HG02885 (cell line): ENCODE measurements around the gene MYO16.

Experiments
- ATAC-seq: cut with Tn5 transposase; IDR thresholded peaks from one replicate; pipeline ENCODE4 v1.9.1; 2021; ENCODE audit warnings: mild to moderate bottlenecking; ENCODE audit not compliant: unreplicated experiment, poor library complexity

MYO16 gene

GRCh38 chr13:109160357-109160756 is 530.9 kb downstream of the MYO16 start:
- peak; percentile 7 for ATAC-seq

GRCh38 chr13:109160887-109161669 is 531.7 kb downstream of the MYO16 start:
- peak; percentile 31 for ATAC-seq

DNA sequence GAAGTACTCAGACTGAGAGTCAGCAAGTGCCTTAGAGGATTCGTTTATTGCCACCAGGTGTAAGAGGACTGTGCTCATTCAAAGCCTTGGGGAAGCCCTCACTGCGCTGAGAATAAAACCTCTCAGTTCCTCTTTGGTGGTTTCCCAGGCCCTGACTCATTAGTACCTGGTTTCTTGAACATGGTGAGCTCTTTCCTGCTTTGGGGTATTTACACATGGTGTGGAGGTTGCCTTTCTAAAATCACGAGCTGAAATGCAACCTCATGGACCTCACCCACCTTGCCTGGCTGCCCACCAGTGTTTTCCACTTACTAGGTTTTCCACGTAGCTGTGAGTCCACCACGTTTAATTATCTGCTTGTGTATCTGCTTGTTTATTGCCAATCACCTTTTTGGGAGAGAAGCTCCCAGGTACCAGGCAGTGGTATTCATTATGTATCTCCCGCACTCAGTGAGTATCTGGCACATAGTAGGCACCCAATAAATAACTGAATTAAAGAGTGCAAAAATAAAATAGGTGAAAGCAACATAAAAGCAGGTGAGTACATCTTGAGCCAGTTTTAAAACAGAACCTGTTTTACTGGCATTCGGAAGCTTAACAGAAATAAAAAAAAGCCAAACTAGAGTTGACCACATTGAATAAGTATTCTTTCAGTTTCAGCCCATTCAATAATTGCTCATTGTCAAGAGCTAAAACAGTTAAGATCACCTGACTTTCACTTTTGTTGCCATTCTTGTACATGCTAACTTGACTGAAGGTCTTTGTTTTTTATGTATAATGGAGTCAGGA is 533.0 kb downstream of the MYO16 start:
- peak; percentile 90 for ATAC-seq

GRCh38 chr13:109163037-109163379 is 533.6 kb downstream of the MYO16 start:
- ATAC-seq: peak; percentile 13

DNA sequence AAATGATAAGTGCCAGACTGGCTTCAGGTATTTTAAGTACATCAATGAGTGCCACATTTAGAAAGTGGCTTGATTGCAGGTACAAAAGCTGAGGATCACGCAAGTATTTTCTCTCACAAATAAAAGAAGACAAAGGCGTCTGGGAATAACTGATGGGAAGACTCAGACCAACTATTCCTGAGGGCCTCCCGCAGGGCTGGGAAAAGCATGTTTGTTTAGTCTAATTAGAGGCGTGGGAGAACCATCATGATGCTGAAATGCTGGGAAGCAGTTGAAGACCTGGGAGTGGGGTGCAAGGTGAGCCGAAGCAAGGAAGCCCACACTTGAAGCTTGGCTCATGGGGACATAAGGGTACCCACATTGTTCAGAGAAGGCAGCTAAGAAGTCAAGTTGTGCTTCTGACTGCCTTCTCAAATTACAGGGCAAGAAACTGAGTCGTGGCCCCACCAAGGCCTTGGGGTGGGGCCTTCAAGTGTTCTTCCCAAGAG is 536.0 kb downstream of the MYO16 start:
- no peak for ATAC-seq

DNA sequence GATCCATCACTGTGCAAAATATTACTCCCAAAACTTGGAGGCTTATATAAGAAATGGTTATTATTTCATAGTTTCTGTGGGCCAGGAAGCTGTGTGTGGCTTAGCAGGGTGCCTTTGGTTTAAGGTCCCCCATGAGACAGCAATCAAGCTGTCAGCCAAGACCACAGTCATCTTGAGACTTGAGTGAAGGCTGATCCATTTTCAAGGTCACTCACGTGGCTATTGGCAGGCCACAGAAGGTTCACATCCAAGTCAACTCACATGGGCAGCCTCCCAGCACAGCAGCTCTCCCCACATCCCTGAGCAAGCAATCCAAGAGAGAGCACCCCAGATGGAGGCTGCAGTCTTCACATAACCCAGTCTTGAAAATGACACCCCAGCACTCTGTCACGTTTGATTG is 537.4 kb downstream of the MYO16 start:
- no peak for ATAC-seq

- ATAC-seq: no peak
Measured at GRCh38 chr13:109172136-109172535, 542.7 kb downstream of the MYO16 start.

- no peak for ATAC-seq
Measured at GRCh38 chr13:109175666-109176065, 546.3 kb downstream of the MYO16 start.

DNA sequence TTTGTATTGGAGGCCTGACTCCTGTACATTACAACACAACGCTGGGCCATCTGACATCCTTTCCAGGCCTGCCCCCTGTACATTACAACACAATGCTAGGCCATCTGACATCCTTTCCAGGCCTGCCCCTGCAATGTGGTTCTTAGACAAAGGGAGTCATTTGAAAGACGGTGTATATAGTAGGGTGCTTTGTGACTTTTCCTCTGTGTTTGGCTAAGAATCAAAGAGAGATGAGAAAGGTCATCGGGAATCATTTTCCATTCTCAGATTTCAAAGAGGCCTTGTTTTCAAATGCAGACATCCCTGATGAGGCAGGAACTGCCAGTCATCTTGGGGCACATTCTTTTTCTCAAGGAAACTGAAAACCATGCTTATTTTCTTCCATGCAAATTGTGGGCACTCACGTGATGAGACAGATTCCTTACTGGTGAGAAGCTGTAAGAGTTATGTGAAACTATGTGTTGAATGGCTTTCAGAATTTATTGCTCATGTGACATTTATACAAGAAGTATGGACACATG is 551.6 kb downstream of the MYO16 start:
- ATAC-seq: no peak

GRCh38 chr13:109182777-109183465 is 553.5 kb downstream of the MYO16 start:
- ATAC-seq: no peak

DNA sequence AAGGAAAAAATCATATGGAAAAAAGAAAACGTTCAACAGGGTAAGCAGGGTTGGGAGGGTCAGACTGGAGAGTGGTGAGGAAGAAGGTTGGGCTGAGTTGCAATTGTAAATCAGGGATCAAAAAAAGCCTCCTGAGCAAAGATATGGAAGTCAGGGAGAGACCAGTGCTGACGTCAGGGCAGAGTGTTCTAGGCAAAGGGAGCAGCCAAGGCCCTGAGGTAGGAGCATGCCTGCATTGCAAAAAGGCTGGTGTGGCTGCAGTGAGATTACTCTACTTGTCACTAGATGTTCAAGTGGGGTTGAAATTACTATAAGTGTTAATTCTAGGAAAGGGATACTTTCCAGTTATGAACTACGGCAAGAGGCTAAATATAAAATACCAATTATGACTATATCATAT is 562.0 kb downstream of the MYO16 start:
- no peak for ATAC-seq

DNA sequence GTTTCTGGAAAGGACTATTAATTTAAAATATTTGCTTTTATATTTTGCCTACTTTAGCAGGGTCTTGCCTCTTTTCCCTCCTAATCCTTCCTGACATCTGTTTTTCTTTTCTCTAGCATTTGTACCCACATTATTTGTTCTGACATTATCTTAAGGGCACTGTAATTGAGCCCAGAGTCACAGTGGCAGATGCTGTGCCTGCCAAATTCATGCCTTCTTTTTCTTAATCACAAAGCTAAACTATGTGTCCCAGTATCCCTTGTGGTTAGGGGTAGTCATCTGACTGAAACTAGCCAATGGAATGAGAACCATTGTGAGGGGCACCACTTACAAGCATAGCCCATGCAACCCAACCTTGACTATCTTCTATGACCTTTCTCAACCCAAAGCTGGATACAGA is 562.9 kb downstream of the MYO16 start:
- no peak for ATAC-seq

DNA sequence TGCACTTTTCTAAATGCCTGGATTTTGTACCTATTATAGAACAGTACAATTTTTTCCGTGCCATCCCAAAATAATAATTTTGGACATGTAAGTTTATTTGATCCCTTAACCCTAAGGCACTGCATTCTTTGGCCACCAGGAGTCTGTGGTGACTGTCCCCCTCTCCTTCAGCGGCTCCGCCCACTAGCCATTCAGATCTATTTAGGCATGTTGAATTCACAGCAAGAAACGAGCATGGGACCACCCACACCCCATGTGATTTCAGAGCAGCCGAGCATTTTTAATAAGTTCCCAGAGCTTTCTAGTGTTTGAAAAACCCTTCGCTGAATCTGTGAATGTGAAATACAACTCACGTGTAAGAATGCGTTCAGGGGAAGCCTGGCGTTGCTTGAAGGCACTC is 567.5 kb downstream of the MYO16 start:
- no peak for ATAC-seq

DNA sequence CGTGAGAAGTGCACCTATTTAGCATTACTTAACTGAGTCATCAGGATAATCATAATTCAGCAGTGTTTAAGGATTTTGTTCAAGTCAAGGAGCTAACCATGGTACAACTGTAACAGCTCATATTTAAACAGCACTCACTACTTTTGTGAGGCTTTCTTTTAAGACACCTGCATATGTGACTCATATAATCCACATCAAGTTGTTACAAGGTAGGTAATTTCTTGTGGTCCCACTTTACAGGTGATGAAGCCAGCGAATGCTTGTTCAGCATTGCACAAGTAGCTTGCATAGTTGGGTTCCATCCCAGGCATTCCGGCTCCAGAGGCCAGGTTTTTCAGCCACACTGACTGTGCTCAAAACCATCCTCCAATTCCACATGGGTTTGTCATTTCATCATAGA is 569.2 kb downstream of the MYO16 start:
- no peak for ATAC-seq

DNA sequence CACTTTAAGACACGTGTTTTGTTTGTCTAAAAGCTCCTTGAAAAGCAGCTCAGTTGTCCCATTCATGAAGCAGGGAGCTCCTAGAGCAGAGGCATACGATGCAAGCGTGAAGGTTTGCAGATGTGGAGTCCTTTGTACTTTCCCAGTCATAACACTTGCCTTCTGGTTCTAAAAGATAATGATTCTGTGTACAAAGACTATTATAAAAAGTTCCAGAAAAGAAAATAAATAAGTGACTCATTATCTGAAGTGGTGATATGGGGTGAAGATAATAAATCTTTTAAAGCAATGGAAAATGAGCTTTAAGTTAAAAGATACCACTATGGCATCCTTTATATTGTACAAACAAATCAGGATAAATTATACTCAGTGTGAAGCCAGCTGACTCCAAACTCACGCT is 569.9 kb downstream of the MYO16 start:
- no peak for ATAC-seq

GRCh38 chr13:109200556-109200955 is 571.1 kb downstream of the MYO16 start:
- no peak for ATAC-seq

- no peak for ATAC-seq
Measured at GRCh38 chr13:109203587-109203986, 574.2 kb downstream of the MYO16 start.

- no peak for ATAC-seq
Measured at GRCh38 chr13:109204252-109204651, 574.8 kb downstream of the MYO16 start.

DNA sequence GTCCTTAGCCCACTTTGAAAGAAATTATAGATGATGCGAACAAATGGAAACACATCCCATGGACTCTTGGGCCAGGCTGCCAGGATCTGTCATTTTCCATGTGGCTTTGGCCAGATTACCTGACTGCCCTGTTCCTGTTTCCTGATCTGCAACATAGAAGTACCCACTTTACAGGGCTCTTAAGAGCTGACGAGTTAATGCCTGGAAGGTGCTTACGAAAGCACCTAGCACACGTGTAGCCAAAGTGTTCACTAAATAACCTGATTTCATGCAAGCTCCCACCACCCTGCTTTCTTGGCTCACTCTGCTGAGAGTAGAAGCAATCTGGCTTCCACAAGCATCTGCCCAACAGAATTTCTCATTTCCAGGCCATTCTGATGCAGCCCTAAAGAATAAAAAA is 575.2 kb downstream of the MYO16 start:
- ATAC-seq: no peak

- no peak for ATAC-seq
Measured at GRCh38 chr13:109205315-109205714, 575.9 kb downstream of the MYO16 start.

DNA sequence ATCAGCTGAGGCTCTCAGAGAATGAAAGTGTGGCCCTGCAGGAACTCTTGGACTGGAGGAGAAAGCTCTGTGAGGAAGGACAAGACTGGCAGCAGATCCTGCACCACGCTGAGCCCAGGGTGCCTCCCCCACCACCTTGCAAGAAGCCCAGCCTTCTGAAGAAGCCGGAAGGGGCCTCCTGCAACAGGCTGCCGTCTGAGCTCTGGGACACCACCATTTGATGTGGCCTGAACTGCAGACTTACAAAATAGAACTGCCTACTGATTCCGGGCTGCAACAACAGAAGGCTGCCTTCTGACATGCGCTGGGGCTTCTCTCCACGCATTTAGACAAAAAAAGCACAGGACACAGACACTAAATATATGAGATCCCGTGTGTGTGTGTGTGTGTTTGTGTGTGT is 577.2 kb downstream of the MYO16 start:
- ATAC-seq: no peak
